Loucy (cell line): ENCODE results near the gene FRMD8.

ENCODE experiments used
- H2AFZ ChIP-seq: fragments of 200-600 bp; sonication (generic); 2 replicates; pipeline ENCODE4 v1.6.0; 2016; ENCODE audit warnings: antibody characterized with exemption, mild to moderate bottlenecking, low read length, moderate library complexity
- H3F3A ChIP-seq: fragments of 200-600 bp; 2 replicates; pipeline ENCODE4 v1.6.0; 2016; ENCODE audit warnings: antibody characterized with exemption, low read depth, mild to moderate bottlenecking
- H3K27me3 ChIP-seq: fragments of 200-600 bp; sonication (generic); 2 replicates; pipeline ENCODE4 v1.6.1; 2014; ENCODE audit warnings: low read length, mild to moderate bottlenecking; ENCODE audit not compliant: insufficient read depth, poor library complexity, severe bottlenecking
- H3K36me3 ChIP-seq: fragments of 200-600 bp; sonication (generic); 2 replicates; pipeline ENCODE4 v1.6.1; 2016; ENCODE audit warnings: low read length; ENCODE audit not compliant: insufficient read depth
- H3K4me1 ChIP-seq: fragments of 200-600 bp; sonication (generic); 2 replicates; pipeline ENCODE4 v1.5.1; 2014; ENCODE audit warnings: low read length, mild to moderate bottlenecking; ENCODE audit not compliant: insufficient read depth, poor library complexity, severe bottlenecking
- H3K4me2 ChIP-seq: fragments of 200-600 bp; sonication (generic); 2 replicates; pipeline ENCODE4 v1.6.0; 2014; ENCODE audit warnings: antibody characterized with exemption, low read length, low read depth, mild to moderate bottlenecking; ENCODE audit not compliant: poor library complexity, severe bottlenecking
- H3K4me3 ChIP-seq: fragments of 200-600 bp; sonication (generic); 2 replicates; pipeline ENCODE4 v1.5.1; 2014; ENCODE audit warnings: low read length, mild to moderate bottlenecking, mixed read lengths; ENCODE audit not compliant: poor library complexity, severe bottlenecking
- H3K79me2 ChIP-seq: fragments of 200-600 bp; sonication (generic); 2 replicates; pipeline ENCODE4 v1.6.1; 2014; ENCODE audit warnings: low read length; ENCODE audit not compliant: insufficient read depth
- H3K9ac ChIP-seq: fragments of 200-600 bp; sonication (generic); 2 replicates; pipeline ENCODE4 v1.6.0; 2014; ENCODE audit warnings: mild to moderate bottlenecking, low read depth, low read length, moderate library complexity; ENCODE audit not compliant: poor library complexity, severe bottlenecking
- H3K9me2 ChIP-seq: fragments of 200-600 bp; sonication (generic); replicated peaks from 2 replicates; pipeline ENCODE4 v1.6.1; 2016; ENCODE audit warnings: low read depth, low read length, mixed read lengths
- H3K9me3 ChIP-seq: fragments of 200-600 bp; sonication (generic); 2 replicates; pipeline ENCODE4 v1.6.1; 2014; ENCODE audit warnings: mild to moderate bottlenecking, antibody characterized with exemption, low read length, low read depth; ENCODE audit not compliant: insufficient read depth
- H4K20me1 ChIP-seq: fragments of 200-600 bp; sonication (generic); 2 replicates; pipeline ENCODE4 v1.6.0; 2014; ENCODE audit warnings: antibody characterized with exemption, low read length, mild to moderate bottlenecking; ENCODE audit not compliant: insufficient read depth, poor library complexity, severe bottlenecking
- CTCF ChIP-seq: fragments of 200-600 bp; sonication (generic); conservative IDR thresholded peaks from 2 replicates; pipeline ENCODE4 v1.5.1; 2014; ENCODE audit warnings: mild to moderate bottlenecking, antibody characterized with exemption, low read length
- EZH2phosphoT487 ChIP-seq: fragments of 200-600 bp; IDR thresholded peaks from 2 replicates; pipeline ENCODE4 v1.6.1; 2018; ENCODE audit warnings: antibody characterized with exemption, mild to moderate bottlenecking, moderate library complexity, borderline replicate concordance

FRMD8 gene

GRCh38 chr11:65432686-65433582 lies 46.5 kb downstream of the FRMD8 start:
- H3K27me3 ChIP-seq = no peaks in the 10 kb centered on the region
- H3K9me2 ChIP-seq = no peaks in the 10 kb centered on the region
- peaks cover 24% of the 10 kb centered on the region for H3F3A ChIP-seq
- no peaks in the 10 kb centered on the region for H3K9me3 ChIP-seq
- H3K4me3 ChIP-seq = no peak overlapping the region
- H3K79me2 ChIP-seq = peaks cover 76% of the 10 kb centered on the region
- peaks cover 46% of the 10 kb centered on the region for H4K20me1 ChIP-seq
- peaks cover 12% of the 10 kb centered on the region; the same call in 1 of the 2 replicates for H3K36me3 ChIP-seq
- peak; percentile 73 for TF ChIP-seq CTCF
- no peak for TF ChIP-seq EZH2phosphoT487
- H3K4me2 ChIP-seq = no peak overlapping the region
- H3K9ac ChIP-seq = no peak overlapping the region
- H2AFZ ChIP-seq = no peak overlapping the region
- peaks cover 49% of the 10 kb centered on the region for H3K4me1 ChIP-seq

GRCh38 chr11:65433657-65434056 lies 47.2 kb downstream of the FRMD8 start:
- H3K27me3 ChIP-seq = no peaks in the 10 kb centered on the region
- no peak overlapping the region for H3K9ac ChIP-seq
- H3K4me3 ChIP-seq = no peak overlapping the region
- peaks cover 12% of the 10 kb centered on the region; the same call in 1 of the 2 replicates for H3K36me3 ChIP-seq
- peaks cover 24% of the 10 kb centered on the region for H3F3A ChIP-seq
- peaks cover 39% of the 10 kb centered on the region for H4K20me1 ChIP-seq
- H3K4me2 ChIP-seq = no peak overlapping the region
- H3K79me2 ChIP-seq = peaks cover 70% of the 10 kb centered on the region
- peaks cover 42% of the 10 kb centered on the region for H3K4me1 ChIP-seq
- no peaks in the 10 kb centered on the region for H3K9me2 ChIP-seq
- TF ChIP-seq CTCF (no peak), EZH2phosphoT487 (no peak)
- no peak overlapping the region for H2AFZ ChIP-seq
- H3K9me3 ChIP-seq = no peaks in the 10 kb centered on the region

DNA sequence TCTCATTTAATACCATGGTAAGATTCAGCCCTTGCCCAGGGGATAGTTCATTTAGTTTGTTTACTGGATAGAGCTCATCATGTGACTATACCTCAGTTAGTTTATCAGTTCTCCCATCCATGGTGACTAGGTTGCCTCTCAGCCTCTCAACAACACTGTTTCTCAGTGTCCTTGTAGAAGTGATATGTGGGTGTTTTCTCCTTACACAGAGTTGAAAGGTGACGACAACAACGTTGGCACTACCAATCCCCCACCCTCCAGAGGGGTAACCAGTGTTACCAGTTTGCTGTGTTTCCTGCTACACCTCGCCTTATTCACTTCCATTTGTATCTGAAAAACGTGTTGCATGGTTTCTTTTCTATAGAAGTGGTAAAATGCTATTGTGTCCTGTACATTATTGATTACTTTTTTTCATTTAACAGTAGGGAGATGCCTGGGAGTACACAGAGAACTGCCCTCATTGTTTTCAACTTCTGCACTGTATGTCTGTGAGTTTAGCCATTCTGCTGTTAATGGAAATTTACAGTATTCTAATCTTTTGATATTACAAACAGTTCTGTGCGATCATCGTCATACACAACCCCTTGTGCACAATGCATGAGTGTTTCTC lies 47.7 kb downstream of the FRMD8 start:
- H3K9ac ChIP-seq = no peak overlapping the region
- no peaks in the 10 kb centered on the region for H3K27me3 ChIP-seq

More for the DNA sequence above, 47.7 kb downstream of the FRMD8 start:
- H3K4me2 ChIP-seq = no peak overlapping the region
- peaks cover 12% of the 10 kb centered on the region; the same call in 1 of the 2 replicates for H3K36me3 ChIP-seq
- H3K79me2 ChIP-seq = peaks cover 70% of the 10 kb centered on the region
- H3F3A ChIP-seq = peaks cover 21% of the 10 kb centered on the region
- TF ChIP-seq CTCF = no peak
- H3K4me1 ChIP-seq = peaks cover 37% of the 10 kb centered on the region
- H2AFZ ChIP-seq = no peak overlapping the region
- no peak overlapping the region for H3K4me3 ChIP-seq
- no peaks in the 10 kb centered on the region for H3K9me3 ChIP-seq
- peaks cover 34% of the 10 kb centered on the region for H4K20me1 ChIP-seq
- H3K9me2 ChIP-seq = no peaks in the 10 kb centered on the region
